Medulla oblongata (tissue), 1 donor: ENCODE data around the gene KIAA1958.
"Not testable (repeated sequence)": the region's sequence is repeated elsewhere in the genome, so short reads cannot be mapped to it uniquely, and the experiment has no call there.

Experiments
- DNase-seq: peaks from one replicate; pipeline ENCODE4 v3.0.0-alpha.2; 2015; ENCODE audit errors: extremely low spot score

KIAA1958 gene

GRCh38 chr9:112489039-112489546 lies 2.5 kb downstream of the KIAA1958 start:
- DNase-seq, result peak; percentile 60

GRCh38 chr9:112489876-112490666 lies 3.4 kb downstream of the KIAA1958 start:
- DNase-seq, result peak; percentile 40

GRCh38 chr9:112493393-112494137 lies 6.9 kb downstream of the KIAA1958 start:
- DNase-seq, result no peak

DNA sequence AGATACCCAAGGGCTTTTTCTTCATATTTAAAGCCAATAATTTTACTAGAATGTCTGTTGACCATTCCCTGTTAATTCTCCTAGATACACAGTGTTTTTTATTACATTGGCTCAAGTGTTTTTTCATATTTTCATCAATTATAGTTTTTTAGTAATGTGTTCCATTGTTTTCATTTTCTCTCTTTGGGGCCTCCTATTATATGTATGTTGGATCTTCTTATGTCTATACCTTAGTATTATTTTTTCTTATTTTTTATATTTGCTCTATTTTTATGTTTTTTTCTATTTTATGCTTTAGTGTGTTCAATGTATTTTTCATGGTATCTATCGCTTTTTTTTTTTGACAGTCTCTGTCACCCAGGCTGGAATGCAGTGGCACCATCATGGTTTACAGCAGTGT lies 7.5 kb downstream of the KIAA1958 start:
- DNase-seq, result no peak

GRCh38 chr9:112495614-112496013 lies 9.0 kb downstream of the KIAA1958 start:
- DNase-seq, result no peak

DNA sequence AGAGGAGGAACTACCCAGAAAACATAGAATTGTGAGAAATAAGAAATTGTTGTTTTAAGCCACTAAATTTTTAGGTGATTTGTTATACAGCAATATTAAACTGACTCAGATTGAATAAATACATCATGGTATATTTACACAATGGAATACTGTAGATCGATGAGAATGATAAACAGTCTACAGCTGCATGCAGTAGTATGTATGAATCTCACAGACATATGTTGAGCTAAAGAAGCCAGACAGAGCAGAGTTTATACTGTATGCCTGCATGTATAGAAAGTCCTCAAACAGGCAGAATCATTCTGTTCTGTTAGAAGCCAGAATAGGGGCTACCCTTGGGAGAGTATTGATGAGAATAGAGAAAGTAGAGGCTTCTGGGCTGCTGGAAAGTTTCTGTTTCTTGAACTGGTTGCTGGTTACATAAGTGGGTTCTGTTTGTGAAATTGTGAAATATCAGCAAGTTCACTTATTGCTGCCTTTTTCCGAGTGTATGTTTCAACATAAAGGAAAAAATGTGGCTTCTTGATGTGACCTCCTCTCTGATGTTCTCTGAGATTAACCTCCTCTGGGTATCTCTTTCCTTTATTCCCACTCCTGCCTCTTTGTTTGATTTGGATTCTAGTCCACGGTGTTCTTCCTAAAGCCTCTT lies 9.6 kb downstream of the KIAA1958 start:
- no peak for DNase-seq

DNA sequence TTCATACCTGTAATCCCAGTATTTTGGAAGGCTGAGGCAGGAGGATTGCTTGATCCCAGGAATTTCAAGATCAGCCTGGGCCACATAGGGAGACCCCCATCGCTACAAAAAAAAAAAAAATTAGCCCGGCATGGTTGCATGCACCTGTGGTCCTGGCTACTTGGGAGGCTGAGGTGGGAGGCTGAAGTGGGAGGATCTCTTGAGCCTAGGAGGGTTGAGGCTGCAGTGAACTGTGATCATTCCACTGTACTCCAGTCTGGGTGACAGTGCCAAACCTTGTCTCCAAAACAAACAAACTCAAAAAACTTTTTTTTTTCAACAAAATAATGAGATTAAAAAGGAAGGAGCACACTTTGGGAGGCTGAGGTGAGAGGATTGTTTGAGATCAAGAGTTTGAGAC lies 14.2 kb downstream of the KIAA1958 start:
- no peak for DNase-seq

- DNase-seq, result peak; percentile 35
Observed at GRCh38 chr9:112501287-112501686, 14.7 kb downstream of the KIAA1958 start.

DNA sequence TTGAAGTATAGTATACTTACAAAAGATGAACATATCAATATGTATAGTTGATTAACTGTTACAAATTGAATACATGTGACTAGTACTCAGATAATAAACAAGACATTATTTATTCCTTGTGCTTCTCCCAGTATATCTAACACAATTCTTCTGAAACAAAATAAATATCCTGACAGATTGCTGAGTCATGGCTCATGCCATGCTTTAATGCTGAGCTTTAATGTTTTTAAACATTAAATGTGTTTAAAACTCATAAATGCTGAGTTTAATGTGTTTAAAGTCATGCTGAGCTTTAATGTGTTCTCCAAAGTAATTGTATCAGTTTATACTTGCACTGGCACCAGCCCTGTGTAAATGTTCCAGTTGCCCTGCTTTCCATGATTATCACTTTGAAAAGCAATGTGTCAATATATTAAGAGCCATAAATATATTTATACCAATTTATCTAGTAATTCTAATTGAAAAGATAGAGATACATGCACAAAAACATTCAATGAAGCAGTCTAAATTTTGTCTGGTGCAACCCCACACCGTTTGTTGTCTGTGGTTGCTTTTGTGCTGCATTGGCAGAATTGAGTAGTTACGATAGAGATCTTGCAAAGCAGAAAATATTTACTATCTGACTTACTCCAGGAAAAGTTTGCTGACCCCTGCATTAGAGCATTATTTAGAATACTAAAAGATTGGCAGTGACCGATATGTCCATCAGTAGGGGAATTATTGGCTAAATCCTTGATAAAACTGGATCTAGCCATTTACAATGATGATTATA lies 15.7 kb downstream of the KIAA1958 start:
- no peak for DNase-seq

- peak; percentile 40 for DNase-seq
Observed at GRCh38 chr9:112503170-112503569, 16.5 kb downstream of the KIAA1958 start.

DNA sequence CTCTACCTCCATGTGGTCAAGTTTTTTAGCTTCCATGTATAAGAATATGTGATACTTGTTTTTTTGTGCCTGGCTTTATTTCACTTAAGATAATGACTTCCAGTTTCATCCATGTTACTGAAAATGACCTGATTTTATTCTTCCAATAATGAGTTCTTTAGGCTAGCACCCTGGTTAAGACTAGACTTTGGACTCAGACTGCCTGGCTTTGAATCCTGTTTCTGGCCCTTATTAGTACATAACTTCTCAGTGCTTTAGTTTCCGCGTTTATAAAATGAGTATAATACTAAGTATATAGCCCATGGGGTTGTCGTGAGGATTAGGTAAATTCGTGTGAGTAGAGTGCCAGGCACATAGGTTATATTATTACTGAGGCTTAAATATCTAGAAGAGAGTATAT lies 18.5 kb downstream of the KIAA1958 start:
- DNase-seq, result no peak

- DNase-seq, result no peak
Observed at GRCh38 chr9:112505607-112506006, 19.0 kb downstream of the KIAA1958 start.

GRCh38 chr9:112506571-112506970 lies 19.9 kb downstream of the KIAA1958 start:
- DNase-seq, result no peak

DNA sequence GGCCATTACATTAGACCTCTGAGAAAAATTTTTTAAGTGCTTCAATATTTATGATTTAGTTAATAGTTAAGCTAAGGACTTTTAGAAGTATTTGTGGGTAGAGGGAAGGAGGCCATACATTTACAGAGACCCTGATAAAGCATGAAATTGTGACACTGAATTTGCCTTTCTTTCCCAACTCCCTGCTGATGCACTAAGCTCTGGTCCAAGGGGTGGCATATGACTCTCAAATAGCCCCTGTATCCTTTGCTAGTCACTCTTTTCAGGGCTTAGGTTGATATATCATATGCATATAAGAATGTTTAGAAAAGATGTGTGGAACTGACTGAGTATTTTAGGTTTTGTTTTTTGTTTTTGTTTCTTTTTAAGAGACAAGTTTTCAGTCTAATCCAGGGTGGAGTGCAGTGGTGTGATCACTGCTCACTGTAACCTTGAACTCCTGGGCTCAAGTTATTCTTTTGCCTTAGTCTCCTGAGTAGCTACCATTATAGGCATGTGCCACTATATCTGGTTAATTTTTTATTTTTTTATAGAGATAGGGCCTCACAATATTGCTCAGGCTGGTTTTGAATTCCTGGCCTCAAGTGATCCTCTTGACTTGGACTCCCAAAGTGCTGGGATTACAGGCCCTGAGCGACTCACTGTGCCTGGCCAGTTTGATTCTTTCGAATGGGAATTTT lies 20.5 kb downstream of the KIAA1958 start:
- DNase-seq, result no peak

DNA sequence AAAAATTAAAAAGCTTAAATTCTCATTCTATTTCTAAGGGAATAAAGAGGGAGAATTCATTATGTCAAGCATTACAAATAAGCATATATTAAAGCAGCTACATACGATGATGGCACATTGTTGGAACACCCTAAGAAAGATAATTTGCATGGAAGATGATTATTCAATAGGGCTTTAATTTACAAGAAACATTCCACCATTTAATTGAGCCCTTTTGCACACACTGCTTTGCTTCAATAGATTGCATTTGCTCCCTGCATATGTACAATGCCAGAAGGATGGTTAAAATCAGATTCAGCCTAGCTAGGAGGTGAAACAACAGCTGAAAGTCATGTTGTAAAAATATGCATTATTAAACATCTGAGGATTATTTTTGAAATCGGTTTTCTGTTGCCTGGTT lies 21.8 kb downstream of the KIAA1958 start:
- DNase-seq, result no peak

DNA sequence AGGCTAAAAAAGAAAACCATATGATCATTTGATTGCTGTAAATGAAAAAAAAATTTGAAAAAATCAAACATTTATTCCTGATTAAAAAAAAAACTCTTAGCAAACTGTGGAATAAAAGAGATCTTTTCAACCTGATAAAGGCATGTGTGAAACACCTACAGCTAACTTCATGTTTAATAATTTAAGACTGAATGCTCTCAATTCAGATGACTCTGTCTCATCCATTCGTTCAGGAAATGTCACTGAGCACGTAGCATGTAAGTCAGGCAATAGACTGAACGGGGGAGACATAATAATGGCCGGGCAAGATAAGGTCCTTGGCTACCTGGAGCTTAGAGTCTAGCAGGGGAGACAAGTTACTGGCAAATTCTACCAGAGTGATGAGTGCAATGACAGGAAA lies 25.8 kb downstream of the KIAA1958 start:
- DNase-seq, result not testable (repeated sequence)

DNA sequence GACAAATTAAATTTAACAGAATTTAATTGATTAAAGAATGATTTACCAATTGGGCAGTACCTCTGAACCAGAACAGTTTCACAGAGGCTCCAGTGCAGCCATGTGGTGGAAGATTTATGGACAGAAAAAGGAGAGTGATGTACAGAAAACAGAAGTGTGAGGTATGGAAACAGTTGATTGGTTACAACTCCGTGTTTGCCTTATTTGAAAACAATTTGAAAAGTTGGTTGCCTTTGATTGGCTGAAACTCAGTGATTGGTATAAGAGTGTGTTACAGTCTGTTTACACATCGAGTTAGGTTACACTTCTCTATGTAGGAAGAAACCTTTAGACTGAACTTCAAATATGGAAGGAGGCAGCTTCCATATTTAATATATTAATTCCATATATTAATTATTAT lies 30.1 kb downstream of the KIAA1958 start:
- no peak for DNase-seq

DNA sequence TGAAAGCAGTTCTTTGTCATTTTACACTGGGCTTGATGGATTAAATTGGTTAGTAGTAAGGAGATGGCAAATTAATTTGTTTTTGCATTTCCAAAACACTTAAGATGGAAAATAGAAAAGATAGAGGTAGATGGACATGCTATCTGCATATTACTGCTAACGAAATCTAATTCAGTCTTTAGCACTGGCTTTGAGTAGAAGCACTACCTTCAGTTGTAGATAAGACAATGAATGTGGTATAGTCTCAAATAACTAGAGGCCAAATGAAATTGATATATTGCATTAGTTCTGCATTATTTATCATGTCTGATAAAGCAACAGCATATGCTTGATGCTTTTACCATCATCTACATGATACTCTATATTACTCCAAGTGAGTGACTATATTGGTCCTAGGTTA lies 33.4 kb downstream of the KIAA1958 start:
- no peak for DNase-seq

DNA sequence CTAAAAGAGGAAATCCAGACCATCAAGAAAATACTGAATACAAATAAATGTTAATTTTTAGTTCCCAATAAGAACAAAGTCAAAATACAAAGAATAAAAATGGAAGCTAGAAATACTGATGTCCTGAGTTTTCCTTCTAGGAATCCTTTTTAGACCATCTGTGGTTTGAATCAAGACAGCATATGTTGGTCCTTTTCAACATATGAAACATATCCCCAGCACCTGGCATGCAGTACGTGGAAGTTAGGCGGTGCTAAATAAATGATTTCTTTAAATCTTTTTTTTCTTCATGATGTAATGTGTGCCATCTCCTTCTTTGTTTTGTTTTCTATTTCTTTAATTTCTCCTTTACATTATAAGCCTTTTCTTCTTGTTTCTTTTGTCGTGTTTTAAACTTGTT lies 34.0 kb downstream of the KIAA1958 start:
- DNase-seq, result no peak

DNA sequence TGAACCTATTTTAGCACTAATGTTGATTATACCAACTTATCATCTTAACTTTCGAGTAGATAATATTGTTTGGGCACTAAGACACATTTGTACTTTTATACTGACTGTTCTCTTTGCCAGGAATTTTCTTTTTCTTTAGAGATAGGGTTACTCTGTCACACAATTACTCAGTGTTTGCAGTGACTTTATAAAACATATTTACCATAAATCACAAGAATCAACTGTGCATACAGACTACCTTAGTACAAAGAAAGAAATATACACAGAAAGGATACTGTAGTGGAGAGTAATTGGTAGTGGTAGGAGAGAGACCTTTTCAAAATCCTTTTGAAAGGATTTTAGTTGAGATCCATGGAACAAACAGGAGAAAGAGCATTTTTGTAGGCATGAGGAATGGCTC lies 40.3 kb downstream of the KIAA1958 start:
- DNase-seq, result no peak

- no peak for DNase-seq
Observed at GRCh38 chr9:112527959-112528358, 41.3 kb downstream of the KIAA1958 start.
